DMS53 treated with DMSO at 0.1 percent for 48 hours (cell line): ENCODE data around the gene KCNK4.
"Not testable (repeated sequence)": the region's sequence is repeated elsewhere in the genome, so short reads cannot be mapped to it uniquely, and the experiment has no call there.

Experiments
- DNase-seq: peaks from one replicate; lab custom pipeline; 2025; ENCODE audit not compliant: unreplicated experiment; lab: John Stamatoyannopoulos, UW

Gene KCNK4

DNA sequence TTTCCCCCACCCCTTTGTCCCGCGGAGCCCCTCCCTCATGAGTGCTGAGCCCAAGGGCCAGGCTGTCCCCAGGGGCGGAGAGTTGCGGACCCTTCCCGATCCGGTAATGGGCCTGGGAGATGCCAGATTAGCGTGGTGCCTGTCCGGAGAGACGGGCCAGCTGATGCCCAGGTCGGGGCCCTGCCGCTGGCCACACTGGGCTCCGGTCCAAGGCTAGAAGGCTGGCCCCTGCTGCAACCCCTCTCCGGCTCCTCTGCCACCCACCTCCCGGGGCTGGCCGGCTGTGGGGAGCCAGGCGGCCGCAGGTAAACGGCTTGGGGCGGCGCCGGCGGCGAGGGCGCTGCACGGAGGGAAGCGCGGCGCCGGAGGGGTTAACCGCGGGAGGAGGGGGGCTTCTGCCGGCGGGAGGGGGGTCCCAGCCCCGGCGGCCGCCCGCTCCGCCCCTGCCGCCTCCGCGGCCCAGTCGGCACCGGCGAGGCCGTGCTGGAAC, at the start of gene KCNK4:
Gene KCNK4, plus strand, starts transcription at position 41 of the 490 bp plus-strand sequence. CDS start 1,717 bp downstream, outside the sequence.
- no peak for DNase-seq

DNA sequence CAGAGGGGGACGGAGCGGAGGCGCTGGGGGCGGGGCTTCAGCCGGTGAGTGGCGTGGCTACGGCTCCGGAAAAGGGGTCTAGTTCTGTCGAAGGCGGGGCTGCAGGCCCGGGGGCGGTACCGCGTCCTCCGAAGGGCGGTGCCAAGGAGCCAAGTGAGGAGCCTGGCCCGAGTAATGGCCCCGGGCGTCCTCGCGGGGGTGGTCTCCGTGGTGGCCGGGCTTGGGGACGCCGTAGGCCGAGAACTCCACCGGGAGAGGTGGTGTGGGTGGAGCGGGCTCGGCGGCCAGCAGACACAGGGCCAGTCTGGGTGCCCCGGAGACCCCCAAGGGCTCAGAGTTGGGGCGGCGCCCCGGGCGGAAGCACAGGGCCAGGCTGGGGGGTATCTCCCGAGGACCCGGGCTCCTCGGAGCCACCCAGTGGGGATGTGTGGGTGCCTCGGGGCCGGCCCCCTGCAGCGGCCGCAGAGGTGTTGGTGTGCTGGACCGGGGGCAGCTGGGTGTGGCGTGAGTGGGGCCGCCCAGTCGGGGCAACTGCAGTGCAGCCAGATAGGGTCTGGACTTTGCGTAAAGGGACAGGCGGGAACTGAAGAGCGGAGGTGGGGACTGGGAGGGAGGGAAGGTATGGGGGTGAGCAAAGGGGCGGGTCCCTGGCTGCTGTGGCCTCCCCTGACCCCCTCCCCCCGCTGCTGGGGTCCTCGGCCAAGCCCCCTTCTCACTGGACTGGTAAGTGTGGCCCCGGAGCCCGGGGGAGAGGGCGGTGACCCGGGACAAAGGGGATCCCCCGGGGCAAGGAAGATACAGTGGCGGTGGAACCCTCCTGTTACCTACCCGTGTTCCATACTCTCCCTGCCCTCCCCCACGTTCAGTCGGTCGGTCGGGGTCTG, 49.4 kb upstream of the KCNK4 start:
- peak; percentile 87 for DNase-seq

DNA sequence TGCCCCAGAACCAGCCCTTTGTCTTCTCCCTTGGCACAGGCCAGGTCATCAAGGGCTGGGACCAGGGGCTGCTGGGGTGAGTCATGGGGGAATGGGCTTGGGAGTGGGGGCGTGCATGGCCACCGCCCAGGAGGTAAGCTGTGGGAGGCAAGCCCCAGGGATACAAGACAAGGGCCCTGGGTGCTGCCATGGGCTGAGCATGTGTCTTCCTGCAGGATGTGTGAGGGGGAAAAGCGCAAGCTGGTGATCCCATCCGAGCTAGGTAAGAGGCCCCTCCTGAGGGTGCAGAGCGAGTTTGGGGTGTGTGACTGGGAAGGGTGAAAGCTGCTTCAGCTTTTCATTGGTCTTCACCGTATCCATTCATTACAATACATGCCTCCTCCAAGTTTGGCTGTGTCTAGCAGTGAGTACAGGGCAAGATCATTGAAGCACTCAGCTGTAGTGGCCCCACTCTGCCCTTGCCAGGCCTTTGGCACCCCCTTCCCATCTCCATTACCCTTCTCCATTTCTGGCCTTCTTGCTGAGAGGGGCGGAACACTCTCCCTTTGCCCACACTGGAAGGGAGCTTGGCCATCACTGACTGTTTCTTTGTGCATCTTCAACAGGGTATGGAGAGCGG, 47.8 kb upstream of the KCNK4 start:
- no peak for DNase-seq

- DNase-seq, result no peak
Measured at GRCh38 chr11:64244107-64244506, 47.0 kb upstream of the KCNK4 start.

- DNase-seq, result no peak
Measured at GRCh38 chr11:64244966-64245365, 46.1 kb upstream of the KCNK4 start.

- DNase-seq, result peak; percentile 39
Measured at GRCh38 chr11:64245401-64245796, 45.7 kb upstream of the KCNK4 start.

GRCh38 chr11:64245797-64246620, 45.1 kb upstream of the KCNK4 start:
- DNase-seq, result peak; percentile 51

DNA sequence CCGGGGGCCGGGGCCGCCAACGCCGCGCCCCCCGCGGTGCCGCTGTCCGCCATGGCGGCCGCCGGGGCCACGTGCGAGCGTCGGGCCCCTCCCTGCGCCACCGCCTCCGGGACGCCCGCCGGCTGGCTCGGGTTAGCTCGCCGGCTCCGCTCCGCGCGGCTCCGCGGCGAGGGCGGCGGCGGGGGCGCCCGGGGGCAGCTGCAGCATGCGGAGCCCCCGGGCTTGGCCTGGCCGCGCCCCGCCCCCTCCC, 44.6 kb upstream of the KCNK4 start:
- not testable (repeated sequence) for DNase-seq

GRCh38 chr11:64246871-64247728, 44.0 kb upstream of the KCNK4 start, which contains the start of gene PPP1R14B:
Gene PPP1R14B (minus strand): TSS chr11:64246943. CDS start chr11:64246673, 270 bp downstream.
- peak; percentile 89 for DNase-seq

- DNase-seq, result no peak
Measured at GRCh38 chr11:64247729-64248531, 43.2 kb upstream of the KCNK4 start.

GRCh38 chr11:64248578-64248977, 42.5 kb upstream of the KCNK4 start:
- no peak for DNase-seq

DNA sequence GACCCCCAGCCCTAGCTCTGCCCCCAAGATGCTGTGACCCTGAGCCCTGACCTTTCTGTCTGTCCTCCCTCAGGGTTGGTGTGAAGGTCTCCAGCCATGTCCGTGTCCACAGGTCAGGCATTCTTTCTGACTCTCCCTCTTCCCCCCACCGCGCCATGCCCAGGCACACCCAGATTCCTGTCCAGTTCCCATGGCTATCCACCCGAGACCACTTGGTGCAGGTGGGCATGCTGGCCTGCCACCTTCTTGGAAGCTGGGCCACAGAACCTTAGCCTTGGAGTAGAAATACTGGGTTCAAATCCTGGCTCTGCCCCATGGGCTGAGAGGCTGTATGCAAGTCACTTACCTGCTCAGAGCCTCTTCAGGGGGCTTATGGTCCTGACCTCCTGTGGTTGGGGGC, 42.1 kb upstream of the KCNK4 start:
- no peak for DNase-seq

GRCh38 chr11:64249563-64250414, 41.3 kb upstream of the KCNK4 start:
- DNase-seq, result no peak

- DNase-seq, result no peak
Measured at GRCh38 chr11:64250415-64251015, 40.6 kb upstream of the KCNK4 start.

DNA sequence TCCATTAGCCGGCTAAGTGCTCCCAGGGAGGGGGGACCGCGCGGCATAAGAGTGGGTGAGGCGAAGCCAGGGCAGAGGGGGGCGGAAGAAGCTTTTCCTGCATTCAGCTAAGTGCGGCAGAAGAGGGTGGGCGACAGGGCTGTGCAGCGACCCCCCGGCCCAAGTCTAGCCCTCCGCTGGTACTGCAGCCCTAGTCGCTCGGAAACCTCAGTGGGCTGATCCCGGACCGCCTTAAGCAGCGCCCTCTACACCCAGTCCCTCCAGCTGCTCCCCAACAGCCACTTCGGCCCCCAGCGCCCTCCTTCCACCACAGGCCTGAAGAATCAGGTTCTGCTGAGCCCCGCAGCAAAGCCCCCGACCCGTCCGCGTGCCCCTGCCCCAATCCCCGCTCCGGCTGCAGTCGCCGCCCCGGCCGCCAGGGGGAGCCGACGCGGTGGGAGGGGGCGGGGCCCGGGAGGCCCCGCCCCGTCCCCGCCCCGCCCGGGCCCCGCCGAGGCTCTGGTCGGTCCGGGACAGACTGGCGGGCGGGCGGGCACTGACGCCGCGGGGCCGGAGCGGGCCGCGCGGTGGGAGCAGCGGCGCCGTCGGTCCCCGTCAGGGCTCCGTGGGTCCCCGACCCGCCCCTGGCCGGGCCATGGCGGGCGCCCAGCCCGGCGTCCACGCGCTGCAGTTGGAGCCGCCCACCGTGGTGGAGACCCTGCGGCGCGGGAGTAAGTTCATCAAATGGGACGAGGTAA, 39.9 kb upstream of the KCNK4 start, which contains the start of gene PLCB3:
Gene PLCB3, plus strand, starts transcription at position 515 of the 737 bp plus-strand sequence. Its CDS starts 120 bp downstream, at position 635.
- DNase-seq, result no peak

DNA sequence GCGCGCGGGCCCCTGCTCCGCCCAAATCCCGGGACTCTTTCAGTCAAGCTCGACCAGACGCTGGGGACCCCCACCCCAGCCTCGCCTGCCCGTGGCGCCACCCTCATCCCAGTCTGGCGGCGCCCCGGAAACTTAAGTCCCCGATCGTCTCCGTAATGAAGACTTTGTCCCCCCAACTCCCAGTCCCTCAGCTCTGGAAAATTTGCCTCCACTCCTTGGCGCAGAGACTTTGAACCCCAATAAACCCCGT, 39.4 kb upstream of the KCNK4 start:
- no peak for DNase-seq

DNA sequence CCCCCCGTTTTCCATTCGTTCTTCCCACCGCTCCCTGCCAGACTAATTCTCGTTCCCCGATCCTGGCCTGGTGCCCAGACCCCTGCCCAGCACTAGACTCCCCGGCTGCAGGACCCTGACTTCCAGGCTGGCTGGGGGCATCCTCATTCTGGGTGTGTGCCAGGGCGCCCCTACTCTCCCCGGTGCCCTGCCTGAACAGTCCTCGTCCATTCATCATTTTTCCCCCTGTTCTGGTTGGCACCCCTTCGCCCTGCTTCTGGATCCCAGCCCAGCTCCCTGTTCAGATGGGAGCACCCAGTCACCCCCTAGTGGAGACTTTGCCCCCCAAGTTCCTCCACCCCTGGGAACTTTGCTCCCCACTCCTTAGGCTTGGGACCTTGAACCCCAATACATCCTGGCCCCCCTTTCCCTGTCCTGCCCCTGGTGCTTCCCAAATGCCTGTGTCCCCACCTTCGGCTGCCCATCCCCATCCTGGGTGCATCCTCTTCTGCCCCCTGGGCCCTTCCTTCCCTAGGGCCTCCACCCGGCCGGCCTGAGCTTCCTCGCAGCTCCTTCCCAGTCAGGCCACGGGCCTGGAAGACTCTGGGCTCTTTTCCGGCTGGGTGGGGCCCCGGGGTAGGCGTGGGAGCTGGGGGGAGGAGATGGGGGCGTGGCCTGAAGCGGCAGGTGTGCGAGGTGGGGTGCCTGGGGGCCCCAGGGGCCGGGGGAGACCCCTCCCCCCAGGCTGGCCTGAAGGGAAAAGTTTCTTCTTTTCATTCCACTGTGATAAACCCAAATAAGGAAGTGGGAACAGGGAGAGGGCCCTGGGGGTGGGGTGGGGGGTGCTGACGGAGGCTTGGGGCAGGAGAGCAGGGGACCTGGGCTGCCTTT, 38.9 kb upstream of the KCNK4 start:
- DNase-seq, result peak; percentile 14
